Naive thymus-derived CD4-positive, alpha-beta T cell (primary cell): ENCODE results near the gene ZCCHC2. TPM values are rescaled to one million over a fixed set of nuclear protein-coding genes. Genes with fewer than 3 reads are reported as not detected.

Experiments used
- ATAC-seq: fragments of 150-1000 bp; cut with Tn5 transposase; 2 replicates; pipeline ENCODE4 v1.10.0; 2021; ENCODE audit warnings: mild to moderate bottlenecking, moderate library complexity
- CTCF ChIA-PET: fragments of 350-600 bp; sonication (Branson Sonifier 250); formaldehyde crosslinking; loops from one replicate; lab custom pipeline; 2021; ENCODE audit warnings: antibody characterized with exemption; lab: Charles Lee
- POLR2A ChIA-PET: fragments of 350-600 bp; sonication (Branson Sonifier 250); formaldehyde crosslinking; loops from one replicate; lab custom pipeline; 2021; ENCODE audit warnings: antibody characterized with exemption, inconsistent platforms; lab: Charles Lee
- DNase-seq, 9 donors: peaks; one replicate each; pipeline versions ENCODE4 v3.0.0 to v3.0.0-alpha.2; 2020 to 2022; ENCODE audit warnings: mixed read lengths in 1 of 9
- H3K27ac ChIP-seq: one replicate; pipeline ENCODE4 v1.7.0; 2013; ENCODE audit warnings: mild to moderate bottlenecking, low read depth, low read length, moderate library complexity
- H3K27me3 ChIP-seq, 2 donors: one replicate each; pipeline ENCODE4 v1.7.0; 2013; ENCODE audit warnings: low read length in 2 of 2, mild to moderate bottlenecking in 2 of 2, moderate library complexity in 2 of 2; ENCODE audit not compliant: control insufficient read depth in 2 of 2, insufficient read depth in 2 of 2
- H3K36me3 ChIP-seq, 3 experiments: 1 replicate in 2 of 3; 2 replicates in 1 of 3; pipeline ENCODE4 v1.7.0; 2013; ENCODE audit warnings: low read length in 3 of 3, mild to moderate bottlenecking in 3 of 3, moderate library complexity in 1 of 3; ENCODE audit not compliant: insufficient read depth in 3 of 3, control insufficient read depth in 2 of 3
- H3K4me1 ChIP-seq, 2 donors: one replicate each; pipeline ENCODE4 v1.7.0; 2013; ENCODE audit warnings: low read length in 2 of 2, mild to moderate bottlenecking in 2 of 2, moderate library complexity in 1 of 2; ENCODE audit not compliant: control insufficient read depth in 2 of 2, insufficient read depth in 2 of 2
- H3K4me3 ChIP-seq: 2 replicates; pipeline ENCODE4 v1.7.0; 2013; ENCODE audit warnings: mild to moderate bottlenecking, low read length
- H3K9me3 ChIP-seq, 3 experiments: 1 replicate in 2 of 3; 2 replicates in 1 of 3; pipeline ENCODE4 v1.7.0; 2013; ENCODE audit warnings: low read length in 3 of 3; ENCODE audit not compliant: control insufficient read depth in 2 of 3
- H3K27ac Mint-ChIP-seq, 9 donors: one replicate each; pipeline ENCODE4 v1.8.0; 2020 to 2022; ENCODE audit warnings: mixed read lengths in 9 of 9, mild to moderate bottlenecking in 8 of 9, moderate library complexity in 5 of 9, inconsistent platforms in 2 of 9
- H3K27me3 Mint-ChIP-seq, 5 donors: one replicate each; pipeline ENCODE4 v1.8.0; 2021 to 2022; ENCODE audit warnings: mixed read lengths in 5 of 5, mild to moderate bottlenecking in 1 of 5
- H3K36me3 Mint-ChIP-seq, 5 donors: one replicate each; pipeline ENCODE4 v1.8.0; 2020 to 2022; ENCODE audit warnings: mixed read lengths in 5 of 5, mild to moderate bottlenecking in 3 of 5, inconsistent platforms in 1 of 5
- H3K4me1 Mint-ChIP-seq, 7 donors: one replicate each; pipeline ENCODE4 v1.8.0; 2020 to 2022; ENCODE audit warnings: mixed read lengths in 7 of 7, mild to moderate bottlenecking in 3 of 7, inconsistent platforms in 1 of 7
- H3K4me3 Mint-ChIP-seq, 10 donors: one replicate each; pipeline ENCODE4 v1.8.0; 2020 to 2022; ENCODE audit warnings: mild to moderate bottlenecking in 10 of 10, mixed read lengths in 10 of 10, moderate library complexity in 6 of 10, inconsistent platforms in 2 of 10
- H3K9me3 Mint-ChIP-seq, 11 donors: one replicate each; pipeline ENCODE4 v1.8.0; 2020 to 2022; ENCODE audit warnings: mixed read lengths in 11 of 11, mild to moderate bottlenecking in 4 of 11, inconsistent platforms in 1 of 11, moderate library complexity in 1 of 11
- intact Hi-C, 2 donors: fragments of 100-400 bp; cut with micrococcal nuclease; formaldehyde crosslinking; loops; one replicate each; pipeline ENCODE4 v1.15.1; 2023
- polyA plus RNA-seq, 2 donors: library from polyadenylated mRNA; unstranded; fragments of 300-500 nt; fragmentation: Illumina TruSeq; gene quantifications; one replicate each; pipeline ENCODE4 v1.2.3, GENCODE V29; 2021
- total RNA-seq, 6 experiments: library from RNA in 5 of 6; stranded (reverse) in 5 of 6; gene quantifications; 1 replicate in 5 of 6; 2 replicates in 1 of 6; pipeline ENCODE4 v1.2.3 and lab custom pipeline; 2021 to 2026

Gene ZCCHC2
- total and polyA plus RNA-seq, 7 experiments from 2014 or later = 1.8 to 68.5 (median 54.5) TPM

GRCh38 chr18:62578980-62579511 is 56.2 kb downstream of the ZCCHC2 start:
- Histone ChIP-seq H3K4me1 (peaks cover 2 to 5% of the 10 kb centered on the region in 2 donors), H3K36me3 (peaks cover 9 to 33% (median 18%) of the 10 kb centered on the region in 3 experiments), H3K27me3 (no peaks in the 10 kb centered on the region), H3K9me3 (no peaks in the 10 kb centered on the region), H3K4me3 (no peak overlapping the region), H3K27ac (no peak overlapping the region)
- H3K36me3 Mint-ChIP-seq = peaks cover 2 to 56% (median 26%) of the 10 kb centered on the region in 5 donors
- no peak for ATAC-seq
- no peak overlapping the region for H3K4me3 Mint-ChIP-seq
- CTCF ChIA-PET = interaction anchor here (0.6 kb wide), 1 partner anchor 536 kb away, joined by 3 read pairs; no protein-coding TSS in a partner anchor
- POLR2A ChIA-PET = no interaction called here
- peak overlapping the region in 1 of 9 donors; percentile 13 for H3K27ac Mint-ChIP-seq
- no peak for DNase-seq
- H3K4me1 Mint-ChIP-seq = peaks cover 4 to 38% (median 9%) of the 10 kb centered on the region in 7 donors
- H3K9me3 Mint-ChIP-seq = no peaks in the 10 kb centered on the region
- H3K27me3 Mint-ChIP-seq = no peaks in the 10 kb centered on the region
- intact Hi-C loops = no loop called here

GRCh38 chr18:62583376-62583775 is 60.6 kb downstream of the ZCCHC2 start:
- Histone ChIP-seq H3K36me3 (peaks cover 0 to 4% (median 0%) of the 10 kb centered on the region in 3 experiments), H3K27me3 (no peaks in the 10 kb centered on the region), H3K4me3 (no peak overlapping the region), H3K4me1 (peaks cover 18 to 22% of the 10 kb centered on the region in 2 donors), H3K9me3 (no peaks in the 10 kb centered on the region), H3K27ac (no peak overlapping the region)
- Mint-ChIP-seq H3K4me1 (peaks cover 17 to 51% (median 32%) of the 10 kb centered on the region in 7 donors), H3K4me3 (no peak overlapping the region), H3K9me3 (no peaks in the 10 kb centered on the region), H3K27ac (peak overlapping the region in 6 of 9 donors; percentile 7 to 87 (median 50)), H3K36me3 (peaks cover 0 to 22% (median 8%) of the 10 kb centered on the region in 5 donors), H3K27me3 (no peaks in the 10 kb centered on the region)
- ChIA-PET POLR2A (interaction anchor here (0.9 to 1.7 kb wide), 3 partner anchors 57 to 60 kb away, joined by 3 to 11 read pairs (median 4); partner anchors contain the start of gene ZCCHC2), CTCF (interaction anchor here (0.6 to 3.3 kb wide), 12 partner anchors 17 to 855 kb away, joined by 3 to 16 read pairs (median 3); no protein-coding TSS in a partner anchor)
- DNase-seq = no peak
- ATAC-seq = no peak
- intact Hi-C loops = loop anchor here (5.0 to 10.0 kb wide), 3 partner anchors 76 to 839 kb away; partner anchors contain the start of gene VPS4B (in 1 of the 2)

- Mint-ChIP-seq H3K27me3 (no peaks in the 10 kb centered on the region), H3K27ac (peak overlapping the region; percentile 26 to 83 (median 72)), H3K9me3 (no peaks in the 10 kb centered on the region), H3K4me1 (peaks cover 17 to 50% (median 32%) of the 10 kb centered on the region in 7 donors), H3K4me3 (peak overlapping the region; percentile 18 to 65 (median 58)), H3K36me3 (peaks cover 0 to 21% (median 5%) of the 10 kb centered on the region in 5 donors)
- peaks cover 0 to 4% (median 0%) of the 10 kb centered on the region in 3 experiments for H3K36me3 ChIP-seq
- H3K27me3 ChIP-seq = no peaks in the 10 kb centered on the region
- no peaks in the 10 kb centered on the region for H3K9me3 ChIP-seq
- H3K4me1 ChIP-seq = peaks cover 18 to 22% of the 10 kb centered on the region in 2 donors
- ATAC-seq (peak; percentile 99), DNase-seq (peak; percentile 61 to 85 (median 82))
- POLR2A ChIA-PET = interaction anchor here (0.9 to 1.7 kb wide), 4 partner anchors 58 to 163 kb away, joined by 3 to 11 read pairs (median 4); partner anchors contain the start of gene ZCCHC2
- H3K4me3 ChIP-seq = no peak overlapping the region
- CTCF ChIA-PET = interaction anchor here (0.5 to 3.3 kb wide), 16 partner anchors 18 to 410 kb away, joined by 3 to 16 read pairs (median 4); no protein-coding TSS in a partner anchor
- no peak overlapping the region for H3K27ac ChIP-seq
- intact Hi-C loops = loop anchor here (1.0 to 10.0 kb wide), 12 partner anchors 58 to 838 kb away; partner anchors contain the start of genes PHLPP1 (in 2 of the 2), TNFRSF11A (in 2 of the 2), PIGN (in 1 of the 2) and RELCH (in 1 of the 2)
Observed at GRCh38 chr18:62584241-62585120, 61.7 kb downstream of the ZCCHC2 start.

GRCh38 chr18:62585274-62586150 is 62.7 kb downstream of the ZCCHC2 start:
- ChIA-PET POLR2A (no interaction called here), CTCF (interaction anchor here (0.6 to 3.3 kb wide), 6 partner anchors 7 to 397 kb away, joined by 3 to 16 read pairs (median 6); no protein-coding TSS in a partner anchor)

GRCh38 chr18:62586151-62586774 is 63.4 kb downstream of the ZCCHC2 start:
- Histone ChIP-seq H3K36me3 (peaks cover 0 to 4% (median 0%) of the 10 kb centered on the region in 3 experiments), H3K4me1 (peaks cover 18 to 22% of the 10 kb centered on the region in 2 donors), H3K4me3 (no peak overlapping the region), H3K27me3 (no peaks in the 10 kb centered on the region), H3K9me3 (no peaks in the 10 kb centered on the region), H3K27ac (no peak overlapping the region)
- intact Hi-C loops = loop anchor here (1.0 to 10.0 kb wide), 3 partner anchors 321 to 396 kb away; no protein-coding TSS in a partner anchor
- Mint-ChIP-seq H3K27me3 (no peaks in the 10 kb centered on the region), H3K4me1 (peaks cover 17 to 50% (median 32%) of the 10 kb centered on the region in 7 donors), H3K36me3 (peaks cover 0 to 21% (median 0%) of the 10 kb centered on the region in 5 donors), H3K27ac (peak overlapping the region in 6 of 9 donors; percentile 38 to 65 (median 49)), H3K4me3 (peak overlapping the region in 5 of 10 donors; percentile 17 to 83 (median 60)), H3K9me3 (no peaks in the 10 kb centered on the region)
- POLR2A ChIA-PET = interaction anchor here (0.7 kb wide), 1 partner anchor 734 kb away, joined by 3 read pairs; no protein-coding TSS in a partner anchor
- ATAC-seq (peak; percentile 58), DNase-seq (peak in 6 of 9 donors; percentile 10 to 80 (median 24))
- CTCF ChIA-PET = interaction anchor here (0.6 to 3.3 kb wide), 5 partner anchors 8 to 396 kb away, joined by 3 to 16 read pairs (median 4); no protein-coding TSS in a partner anchor

More at GRCh38 chr18:62585274-62586150, 62.7 kb downstream of the ZCCHC2 start:
- Mint-ChIP-seq H3K9me3 (no peaks in the 10 kb centered on the region), H3K36me3 (peaks cover 0 to 21% (median 0%) of the 10 kb centered on the region in 5 donors), H3K4me1 (peaks cover 17 to 50% (median 32%) of the 10 kb centered on the region in 7 donors), H3K27ac (peak overlapping the region in 3 of 9 donors; percentile 26 to 72 (median 56)), H3K27me3 (no peaks in the 10 kb centered on the region), H3K4me3 (peak overlapping the region in 3 of 10 donors; percentile 31 to 83 (median 66))
- Histone ChIP-seq H3K4me1 (peaks cover 18 to 22% of the 10 kb centered on the region in 2 donors), H3K27me3 (no peaks in the 10 kb centered on the region), H3K27ac (no peak overlapping the region), H3K9me3 (no peaks in the 10 kb centered on the region), H3K36me3 (peaks cover 0 to 4% (median 0%) of the 10 kb centered on the region in 3 experiments), H3K4me3 (no peak overlapping the region)
- no peak for ATAC-seq
- peak in 1 of 9 donors; percentile 51 for DNase-seq
- intact Hi-C loops = loop anchor here (1.0 to 10.0 kb wide), 4 partner anchors 129 to 397 kb away; partner anchors contain the start of gene PHLPP1 (in 2 of the 2)
